Spleen (tissue), 11 donors: ENCODE results near the gene PHTF2. TPM values are rescaled to one million over a fixed set of nuclear protein-coding genes. Genes with fewer than 3 reads are reported as not detected.
"Not testable (repeated sequence)": the region's sequence is repeated elsewhere in the genome, so short reads cannot be mapped to it uniquely, and the experiment has no call there.

Experiments used
- DNase-seq: peaks from one replicate; pipeline ENCODE4 v3.0.0-alpha.2; 2020
- H3K27ac ChIP-seq, 8 donors: fragments of 200-600 bp; sonication (generic) in 7 of 8; 1 replicate in 4 of 8; 2 replicates in 4 of 8; pipeline versions ENCODE4 v1.5.0 to v1.8.0; 2016 to 2021; ENCODE audit warnings: inconsistent platforms in 4 of 8, mild to moderate bottlenecking in 4 of 8, moderate library complexity in 1 of 8
- H3K27me3 ChIP-seq, 7 donors: fragments of 200-600 bp; sonication (generic) in 6 of 7; replicated peaks in 1 of 7; 1 replicate in 4 of 7; 2 replicates in 3 of 7; pipeline versions ENCODE4 v1.5.0 to v1.8.0; 2016 to 2021; ENCODE audit warnings: inconsistent platforms in 3 of 7, mild to moderate bottlenecking in 1 of 7
- H3K36me3 ChIP-seq, 6 donors: fragments of 200-600 bp; sonication (generic) in 5 of 6; 1 replicate in 4 of 6; 2 replicates in 2 of 6; pipeline versions ENCODE4 v1.5.0 to v1.8.0; 2016 to 2021; ENCODE audit warnings: inconsistent platforms in 2 of 6
- H3K4me1 ChIP-seq, 6 donors: fragments of 200-600 bp; sonication (generic) in 5 of 6; 1 replicate in 3 of 6; 2 replicates in 3 of 6; pipeline versions ENCODE4 v1.5.0 to v1.8.0; 2016 to 2021; ENCODE audit warnings: inconsistent platforms in 3 of 6
- H3K4me3 ChIP-seq, 8 donors: fragments of 200-600 bp; sonication (generic) in 7 of 8; 1 replicate in 4 of 8; 2 replicates in 4 of 8; pipeline versions ENCODE4 v1.5.0 to v1.8.0; 2016 to 2021; ENCODE audit warnings: inconsistent platforms in 4 of 8, mild to moderate bottlenecking in 4 of 8, moderate library complexity in 2 of 8
- H3K9me3 ChIP-seq, 8 donors: fragments of 200-600 bp; sonication (generic) in 7 of 8; 1 replicate in 4 of 8; 2 replicates in 4 of 8; pipeline versions ENCODE4 v1.5.0 to v1.8.0; 2016 to 2021; ENCODE audit warnings: inconsistent platforms in 4 of 8
- CTCF ChIP-seq, 11 experiments: fragments of 200-600 bp in 7 of 11; fragments of 450-650 bp in 4 of 11; sonication (generic) in 4 of 11; IDR thresholded peaks in 8 of 11; conservative IDR thresholded peaks in 3 of 11; 1 replicate in 7 of 11; 2 replicates in 4 of 11; pipeline versions ENCODE4 v1.4.0 to v1.8.0; 2016 to 2021; ENCODE audit warnings: antibody characterized with exemption in 11 of 11, inconsistent platforms in 4 of 11, mild to moderate bottlenecking in 1 of 11
- POLR2A ChIP-seq, 3 donors: fragments of 450-650 bp; IDR thresholded peaks; one replicate each; pipeline ENCODE4 v1.5.1; 2017; ENCODE audit warnings: antibody characterized with exemption in 3 of 3, mild to moderate bottlenecking in 1 of 3
- POLR2AphosphoS5 ChIP-seq, 3 donors: sonication (generic); formaldehyde crosslinking; IDR thresholded peaks; one replicate each; pipeline ENCODE4 v1.5.1; 2017; ENCODE audit warnings: antibody characterized with exemption in 3 of 3
- WGBS, 5 donors: extraction: QIAGEN DNeasy Blood & Tissue Kit in 3 of 5; methylation state at CpG; one replicate each; pipeline versions ENCODE4 v1.1.5 to v1.1.7; 2013 to 2018; 5-methylcytosine and 5-hydroxymethylcytosine counted together
- intact Hi-C: fragments of 100-400 bp; cut with DNase I; formaldehyde crosslinking; loops from one replicate; pipeline ENCODE4 v1.15.0; 2023; ENCODE audit warnings: low total_unique reads
- polyA plus RNA-seq, 3 donors: library from polyadenylated mRNA; stranded (reverse); fragments of 200-250 nt; gene quantifications; one replicate each; pipeline ENCODE4 v1.2.1, GENCODE V29; 2013
- total RNA-seq, 7 donors: library from RNA; depleted of rRNA in 3 of 7; stranded (reverse); fragments of >200 nt in 3 of 7; fragmentation: NEBNext Ultra II Directional in 4 of 7; extraction: Animal tissue kit (Norgen Biotek cat#: 25700) in 4 of 7; gene quantifications; one replicate each; pipeline versions ENCODE4 v1.1.0 to v1.2.1, GENCODE V29; 2016 to 2021
- donor health status: healthy with polysubstance abuse.
- donor health status: DM: no; HTN: no; CAD: no; lungs with moderate emphysema.
- donor health status: DM: no; HTN: no; CAD: no.
- donor health status: Bipolar disorder and iron deficiency.
- donor health status: healthy.
- donor health status: DM: no; HTN: no; CAD: no.
- donor health status: DM: yes; HTN: yes; CAD: no.

PHTF2 gene
- total and polyA plus RNA-seq, 10 donors = 13.3 to 47.7 (median 34.7) TPM

DNA sequence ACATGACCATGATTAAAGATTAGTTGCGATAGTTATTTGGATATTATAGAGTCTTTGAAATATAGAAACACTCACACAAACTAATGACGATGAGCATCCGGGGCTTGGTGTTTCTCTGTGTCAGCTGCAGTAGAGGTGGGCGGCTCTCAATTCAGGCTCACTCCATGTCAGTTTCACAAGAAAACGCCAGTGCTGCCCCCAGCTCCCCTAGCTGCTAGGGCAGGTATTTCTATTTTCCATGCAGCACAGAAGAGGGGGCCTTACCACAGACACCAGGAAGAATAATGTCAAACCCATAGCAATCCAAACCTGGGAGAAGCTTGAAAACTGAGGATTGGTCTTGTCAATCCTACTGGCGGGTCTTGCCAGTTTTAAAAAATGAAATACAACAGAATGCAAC is 197.1 kb downstream of the PHTF2 start:
- no peak for TF ChIP-seq CTCF (IDR thresholded peaks at IDR 0.05 in 8 of 11, conservative IDR thresholded peaks at IDR 0.05 in 3 of 11)
- TF ChIP-seq POLR2A (IDR thresholded peaks at IDR 0.05) = no peak
- TF ChIP-seq POLR2AphosphoS5 (IDR thresholded peaks at IDR 0.05) = no peak
- whole genome bisulfite sequencing, 5 donors = 71 to 86% (median 83%) methylated on average over 6 of the region's 6 CpGs

DNA sequence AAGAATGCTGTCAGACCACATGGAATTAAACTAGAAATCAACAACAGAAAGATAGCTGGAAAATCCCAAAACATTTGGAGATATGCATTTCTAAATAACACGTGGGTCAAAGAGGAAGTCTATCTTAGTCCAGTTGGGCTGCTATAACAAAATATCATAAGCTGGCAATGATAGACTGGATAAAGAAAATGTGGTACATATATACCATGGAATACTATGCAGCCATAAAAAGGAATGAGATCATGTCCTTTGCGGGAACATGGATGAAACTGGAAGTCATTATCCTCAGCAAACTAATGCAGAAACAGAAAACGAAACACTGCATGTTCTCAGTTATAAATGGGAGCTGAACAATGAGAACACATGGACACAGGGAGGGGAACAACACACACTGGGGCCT is 200.6 kb downstream of the PHTF2 start:
- intact Hi-C loops, H3K9me3 ChIP-seq, H3K27ac ChIP-seq, H3K27me3 ChIP-seq, H3K36me3 ChIP-seq, DNase-seq, H3K4me3 ChIP-seq, H3K4me1 ChIP-seq: not testable (repeated sequence)
- 58 to 92% (median 82%) methylated on average over 3 of the region's 3 CpGs for WGBS, 5 donors

More for the DNA sequence above, 197.1 kb downstream of the PHTF2 start:
- no peaks in the 10 kb centered on the region for H3K4me1 ChIP-seq
- no peak overlapping the region for H3K4me3 ChIP-seq
- no peaks in the 10 kb centered on the region for H3K27me3 ChIP-seq
- intact Hi-C loops = no loop called here
- DNase-seq = no peak
- no peak overlapping the region for H3K27ac ChIP-seq
- no peaks in the 10 kb centered on the region for H3K9me3 ChIP-seq
- H3K36me3 ChIP-seq = no peaks in the 10 kb centered on the region

DNA sequence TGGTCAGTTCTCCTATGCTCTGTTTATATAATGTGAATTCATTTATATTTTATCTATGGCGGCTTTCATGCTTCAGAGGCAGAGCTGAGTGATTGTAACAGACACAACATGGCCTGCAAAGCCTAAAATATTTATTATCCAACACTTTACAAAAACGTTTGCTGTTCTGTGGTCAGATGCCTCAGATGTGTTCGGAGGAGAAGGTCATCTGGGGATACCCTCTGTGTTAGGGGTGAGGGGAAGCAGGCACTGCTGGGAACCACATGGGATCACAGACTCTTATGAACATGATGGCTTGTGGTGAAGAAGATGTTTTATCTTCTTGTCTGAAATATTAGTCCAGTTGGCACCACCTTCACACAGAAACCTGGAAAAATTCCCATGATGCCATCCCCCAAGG is 203.4 kb downstream of the PHTF2 start:
- H3K4me1 ChIP-seq = no peaks in the 10 kb centered on the region
- TF ChIP-seq POLR2A (IDR thresholded peaks at IDR 0.05) (no peak), CTCF (IDR thresholded peaks at IDR 0.05 in 8 of 11, conservative IDR thresholded peaks at IDR 0.05 in 3 of 11) (no peak), POLR2AphosphoS5 (IDR thresholded peaks at IDR 0.05) (no peak)
- no peak for DNase-seq
- no peaks in the 10 kb centered on the region for H3K27me3 ChIP-seq
- H3K27ac ChIP-seq = no peak overlapping the region
- H3K36me3 ChIP-seq = no peaks in the 10 kb centered on the region
- no peak overlapping the region for H3K4me3 ChIP-seq
- WGBS, 5 donors = 74 to 82% (median 78%) methylated on average over 3 of the region's 3 CpGs
- intact Hi-C loops = no loop called here
- no peaks in the 10 kb centered on the region for H3K9me3 ChIP-seq

DNA sequence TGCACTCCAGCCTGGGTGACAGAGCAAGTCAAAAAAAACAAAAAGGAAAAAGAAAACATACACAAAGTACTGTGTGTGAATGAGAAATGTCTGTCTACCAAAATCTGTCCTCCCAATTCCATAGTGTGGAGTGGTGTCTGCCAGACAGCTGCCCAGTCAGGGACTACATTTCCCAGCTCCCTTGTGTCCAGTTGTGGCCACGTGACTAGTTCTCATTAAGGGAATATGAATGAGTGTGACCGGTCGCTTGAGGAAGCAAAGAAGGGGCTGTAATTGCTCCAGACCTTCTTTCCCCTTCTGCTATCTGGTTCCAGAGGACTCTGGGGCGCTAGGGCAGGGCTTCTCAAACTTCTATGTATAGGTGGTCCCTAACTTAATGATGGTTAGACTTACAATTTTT is 204.1 kb downstream of the PHTF2 start:
- intact Hi-C loops = no loop called here
- Histone ChIP-seq H3K27me3 (no peaks in the 10 kb centered on the region), H3K4me3 (no peak overlapping the region), H3K36me3 (no peaks in the 10 kb centered on the region), H3K9me3 (no peaks in the 10 kb centered on the region), H3K4me1 (no peaks in the 10 kb centered on the region), H3K27ac (no peak overlapping the region)
- no peak for DNase-seq
- WGBS, 5 donors = 87 to 97% (median 90%) methylated on average over 4 of the region's 4 CpGs
- TF ChIP-seq CTCF (IDR thresholded peaks at IDR 0.05 in 8 of 11, conservative IDR thresholded peaks at IDR 0.05 in 3 of 11) = no peak
- no peak for TF ChIP-seq POLR2AphosphoS5 (IDR thresholded peaks at IDR 0.05)
- TF ChIP-seq POLR2A (IDR thresholded peaks at IDR 0.05) = no peak
